Spleen (tissue), 7 donors: Measurements from ENCODE around the gene PDE4DIP.
"Not testable (repeated sequence)": the region's sequence is repeated elsewhere in the genome, so short reads cannot be mapped to it uniquely, and the experiment has no call there.

Source experiments
- CTCF ChIP-seq, 11 experiments: fragments of 200-600 bp in 7 of 11; fragments of 450-650 bp in 4 of 11; sonication (generic) in 4 of 11; IDR thresholded peaks in 8 of 11; conservative IDR thresholded peaks in 3 of 11; 1 replicate in 7 of 11; 2 replicates in 4 of 11; pipeline versions ENCODE4 v1.4.0 to v1.8.0; 2016 to 2021; ENCODE audit warnings: antibody characterized with exemption in 11 of 11, inconsistent platforms in 4 of 11, mild to moderate bottlenecking in 1 of 11
- POLR2AphosphoS5 ChIP-seq, 3 donors: sonication (generic); formaldehyde crosslinking; IDR thresholded peaks; one replicate each; pipeline ENCODE4 v1.5.1; 2017; ENCODE audit warnings: antibody characterized with exemption in 3 of 3
- donor health status: DM: no; HTN: no; CAD: no; lungs with moderate emphysema.
- donor health status: DM: no; HTN: no; CAD: no.
- donor health status: DM: no; HTN: no; CAD: no.

DNA sequence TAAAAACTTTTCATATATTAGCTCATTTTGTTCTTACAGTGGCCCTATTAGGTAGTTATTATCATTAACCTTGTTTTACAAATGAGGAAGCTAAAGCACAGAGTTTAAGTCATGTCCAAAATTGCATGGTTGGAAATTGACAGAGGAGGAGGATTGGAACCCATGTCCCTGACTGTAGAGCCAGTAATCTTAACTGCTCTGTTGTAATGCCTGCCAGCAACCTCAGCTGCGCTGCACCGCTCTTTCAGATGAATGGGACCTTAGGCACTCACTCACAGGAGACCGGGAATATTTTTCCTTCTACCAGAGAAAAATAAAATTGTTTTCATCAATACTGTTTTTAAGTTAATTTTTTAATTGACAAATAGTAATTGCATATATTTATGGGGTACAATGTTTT lies 14.9 kb upstream of the PDE4DIP start:
- not testable (repeated sequence) for TF ChIP-seq POLR2AphosphoS5 (IDR thresholded peaks at IDR 0.05); CTCF (IDR thresholded peaks at IDR 0.05 in 8 of 11, conservative IDR thresholded peaks at IDR 0.05 in 3 of 11)
